CD4-positive, alpha-beta T cell (primary cell): ENCODE results near the gene ZNF710. TPM values are rescaled to one million over a fixed set of nuclear protein-coding genes. Genes with fewer than 3 reads are reported as not detected.

Source experiments
- ATAC-seq: fragments of 200-7000 bp; cut with Tn5 transposase; one replicate; pipeline ENCODE4 v1.10.0; 2022; ENCODE audit warnings: mild to moderate bottlenecking; ENCODE audit not compliant: poor library complexity
- CTCF ChIA-PET: fragments of 350-600 bp; sonication (Branson Sonifier 250); formaldehyde crosslinking; loops from one replicate; lab custom pipeline; 2021; ENCODE audit warnings: antibody characterized with exemption, inconsistent platforms; lab: Charles Lee
- POLR2A ChIA-PET: fragments of 350-600 bp; sonication (Branson Sonifier 250); formaldehyde crosslinking; loops from one replicate; lab custom pipeline; 2021; ENCODE audit warnings: antibody characterized with exemption, inconsistent platforms; lab: Charles Lee
- DNase-seq, 14 experiments: peaks; one replicate each; pipeline ENCODE4 v3.0.0-alpha.2; 2013 to 2020; ENCODE audit warnings: mixed read lengths in 2 of 14
- H3K27ac ChIP-seq, 2 donors: one replicate each; pipeline versions ENCODE4 v1.5.1 to v1.7.0; 2013; ENCODE audit warnings: low read length in 2 of 2, low read depth in 1 of 2, mild to moderate bottlenecking in 1 of 2
- H3K27me3 ChIP-seq, 2 experiments: 1 replicate in 1 of 2; 2 replicates in 1 of 2; pipeline versions ENCODE4 v1.6.1 to v1.7.0; 2013; ENCODE audit warnings: low read length in 2 of 2, control low read depth in 1 of 2, mild to moderate bottlenecking in 1 of 2, moderate library complexity in 1 of 2; ENCODE audit not compliant: insufficient read depth in 2 of 2, control insufficient read depth in 1 of 2
- H3K36me3 ChIP-seq: one replicate; pipeline ENCODE4 v1.6.1; 2013; ENCODE audit warnings: low read length, control low read depth; ENCODE audit not compliant: insufficient read depth
- H3K4me1 ChIP-seq: one replicate; pipeline ENCODE4 v1.6.1; 2013; ENCODE audit warnings: low read length, control low read depth; ENCODE audit not compliant: insufficient read depth
- H3K4me3 ChIP-seq: one replicate; pipeline ENCODE4 v1.5.1; 2013; ENCODE audit warnings: mild to moderate bottlenecking, low read length, moderate library complexity
- H3K9me3 ChIP-seq, 2 experiments: 1 replicate in 1 of 2; 2 replicates in 1 of 2; pipeline versions ENCODE4 v1.6.1 to v1.7.0; 2013; ENCODE audit warnings: low read length in 2 of 2, mild to moderate bottlenecking in 2 of 2, control low read depth in 1 of 2, moderate library complexity in 1 of 2; ENCODE audit not compliant: control insufficient read depth in 1 of 2, insufficient read depth in 1 of 2
- H3K27ac Mint-ChIP-seq: one replicate; pipeline ENCODE4 v1.8.0; 2020; ENCODE audit warnings: mixed read lengths
- H3K27me3 Mint-ChIP-seq: one replicate; pipeline ENCODE4 v1.8.0; 2021; ENCODE audit warnings: mixed read lengths
- H3K36me3 Mint-ChIP-seq: one replicate; pipeline ENCODE4 v1.8.0; 2021; ENCODE audit warnings: low read depth, mixed read lengths
- H3K4me1 Mint-ChIP-seq: one replicate; pipeline ENCODE4 v1.8.0; 2021; ENCODE audit warnings: low read depth, mixed read lengths
- H3K4me3 Mint-ChIP-seq: one replicate; pipeline ENCODE4 v1.8.0; 2020; ENCODE audit warnings: mild to moderate bottlenecking, mixed read lengths
- H3K9me3 Mint-ChIP-seq: one replicate; pipeline ENCODE4 v1.8.0; 2020; ENCODE audit warnings: mixed read lengths
- CTCF ChIP-seq: fragments of 200-600 bp; IDR thresholded peaks from one replicate; pipeline ENCODE4 v1.8.0; 2022; ENCODE audit warnings: antibody characterized with exemption, mild to moderate bottlenecking
- intact Hi-C, 2 experiments: fragments of 100-400 bp; cut with DNase I in 1 of 2; cut with micrococcal nuclease in 1 of 2; formaldehyde crosslinking; loops; one replicate each; pipeline versions ENCODE4 v1.15.1 to v1.9.0; 2023 to 2025; cut with DNase I, micrococcal nuclease
- total RNA-seq, 174 experiments: library from RNA in 2 of 174; stranded (reverse) in 2 of 174; gene quantifications; one replicate each; pipeline ENCODE4 v1.2.3 and lab custom pipeline; 2021 to 2026

Gene ZNF710
- total RNA-seq, 2 experiments from 2014 or later = 6.5 to 7.7 TPM

DNA sequence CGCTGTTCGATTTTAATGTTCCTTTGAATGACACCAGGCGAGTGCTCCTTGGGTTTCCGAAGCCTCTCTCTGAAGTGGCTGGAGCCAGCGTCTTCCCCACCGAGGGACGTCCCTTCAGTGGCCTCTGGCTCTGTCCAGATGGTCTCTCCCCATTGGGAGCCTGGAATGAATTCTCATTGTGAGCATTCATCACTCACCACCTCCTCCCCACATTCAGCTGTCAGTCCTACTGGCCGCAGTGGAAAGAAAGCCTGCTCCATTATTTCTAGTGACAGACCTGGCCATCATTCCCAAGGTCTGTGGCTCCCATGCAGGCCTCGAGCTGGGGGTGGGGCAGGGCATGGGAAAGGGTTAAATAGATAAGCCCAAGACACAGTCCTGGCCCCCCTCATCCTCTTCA lies 35.2 kb downstream of the ZNF710 start:
- no peaks in the 10 kb centered on the region for H3K9me3 ChIP-seq
- Mint-ChIP-seq H3K27ac (peak overlapping the region; percentile 67), H3K36me3 (no peaks in the 10 kb centered on the region), H3K4me1 (peaks cover 79% of the 10 kb centered on the region), H3K9me3 (no peaks in the 10 kb centered on the region), H3K4me3 (peak overlapping the region; percentile 13), H3K27me3 (no peaks in the 10 kb centered on the region)
- H3K36me3 ChIP-seq = no peaks in the 10 kb centered on the region
- H3K27me3 ChIP-seq = no peaks in the 10 kb centered on the region
- ChIA-PET CTCF (no interaction called here), POLR2A (interaction anchor here (2.2 kb wide), 1 partner anchor 23 kb away, joined by 6 read pairs; no protein-coding TSS in a partner anchor)
- peaks cover 71% of the 10 kb centered on the region for H3K4me1 ChIP-seq
- DNase-seq (no peak), ATAC-seq (no peak)
- intact Hi-C loops = no loop called here
- no peak overlapping the region for H3K27ac ChIP-seq
- no peak overlapping the region for H3K4me3 ChIP-seq
- no peak for TF ChIP-seq CTCF

DNA sequence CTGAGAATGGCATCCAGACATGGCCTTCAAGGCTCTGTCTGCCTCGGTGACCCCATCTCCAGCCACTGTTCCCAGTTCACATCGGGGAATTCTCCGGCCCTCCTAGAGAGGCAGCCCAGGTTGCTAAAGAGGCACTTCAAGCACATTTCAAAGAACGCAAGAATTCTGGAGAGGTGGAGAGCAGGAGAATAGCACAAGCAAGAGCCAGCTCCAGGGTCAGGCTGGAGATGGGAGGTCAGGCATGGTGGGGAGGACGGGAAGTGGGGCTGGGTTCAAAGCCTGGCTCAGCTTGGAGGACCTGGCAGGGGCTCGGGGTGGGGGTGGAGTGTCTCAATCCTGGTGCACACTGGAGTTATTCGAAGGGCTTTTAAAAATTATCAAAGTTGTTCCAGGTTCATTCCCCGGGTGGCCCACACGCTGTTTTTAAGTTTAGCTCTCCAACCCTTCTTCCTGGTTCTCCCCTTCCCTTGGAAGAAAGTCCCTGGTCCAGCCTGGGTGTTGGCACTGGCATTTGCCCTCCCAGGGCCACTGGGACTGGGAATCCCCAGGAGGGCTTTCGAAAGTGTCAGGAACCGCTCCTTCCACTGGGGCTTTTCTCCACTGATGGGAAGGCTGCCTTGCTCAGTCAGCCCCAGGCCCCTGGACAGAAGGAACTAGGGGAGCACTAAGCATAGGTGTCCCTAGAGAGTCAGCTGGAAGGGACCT lies 35.8 kb downstream of the ZNF710 start:
- Histone ChIP-seq H3K27ac (no peak overlapping the region), H3K27me3 (no peaks in the 10 kb centered on the region), H3K4me1 (peaks cover 64% of the 10 kb centered on the region), H3K36me3 (no peaks in the 10 kb centered on the region), H3K4me3 (no peak overlapping the region), H3K9me3 (no peaks in the 10 kb centered on the region)
- ChIA-PET POLR2A (no interaction called here), CTCF (no interaction called here)
- intact Hi-C loops = no loop called here
- no peak for DNase-seq
- Mint-ChIP-seq H3K4me1 (peaks cover 74% of the 10 kb centered on the region), H3K9me3 (no peaks in the 10 kb centered on the region), H3K27me3 (no peaks in the 10 kb centered on the region), H3K27ac (peak overlapping the region; percentile 67), H3K4me3 (no peak overlapping the region), H3K36me3 (no peaks in the 10 kb centered on the region)
- no peak for TF ChIP-seq CTCF
- ATAC-seq = no peak

DNA sequence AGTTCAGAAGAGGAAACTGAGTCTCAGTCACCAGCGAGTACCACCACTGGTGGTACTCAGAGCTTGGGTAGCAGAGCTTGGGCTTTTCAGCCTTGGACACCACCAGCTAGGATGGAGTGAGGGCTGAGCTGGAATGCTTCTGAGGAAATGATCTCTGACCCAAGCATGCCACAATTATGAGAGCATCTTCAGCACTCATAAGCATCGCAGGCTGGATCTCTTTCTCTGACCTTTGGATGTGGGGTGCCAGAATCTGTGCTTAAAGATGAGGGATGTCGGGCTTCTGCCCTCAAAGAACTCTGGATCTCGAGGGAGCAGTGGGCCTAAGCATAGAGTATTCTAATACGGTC lies 36.4 kb downstream of the ZNF710 start:
- H3K36me3 ChIP-seq = no peaks in the 10 kb centered on the region
- Mint-ChIP-seq H3K27ac (peak overlapping the region; percentile 70), H3K27me3 (no peaks in the 10 kb centered on the region), H3K4me1 (peaks cover 74% of the 10 kb centered on the region), H3K4me3 (no peak overlapping the region), H3K36me3 (no peaks in the 10 kb centered on the region), H3K9me3 (no peaks in the 10 kb centered on the region)
- H3K4me1 ChIP-seq = peaks cover 61% of the 10 kb centered on the region
- no peak for TF ChIP-seq CTCF
- H3K27ac ChIP-seq = no peak overlapping the region
- H3K27me3 ChIP-seq = no peaks in the 10 kb centered on the region
- ATAC-seq = no peak
- H3K4me3 ChIP-seq = no peak overlapping the region
- ChIA-PET CTCF (no interaction called here), POLR2A (no interaction called here)
- no peak for DNase-seq
- H3K9me3 ChIP-seq = no peaks in the 10 kb centered on the region
- intact Hi-C loops = no loop called here
